ENCODE data around the gene INTS3.

Gene INTS3

DNA sequence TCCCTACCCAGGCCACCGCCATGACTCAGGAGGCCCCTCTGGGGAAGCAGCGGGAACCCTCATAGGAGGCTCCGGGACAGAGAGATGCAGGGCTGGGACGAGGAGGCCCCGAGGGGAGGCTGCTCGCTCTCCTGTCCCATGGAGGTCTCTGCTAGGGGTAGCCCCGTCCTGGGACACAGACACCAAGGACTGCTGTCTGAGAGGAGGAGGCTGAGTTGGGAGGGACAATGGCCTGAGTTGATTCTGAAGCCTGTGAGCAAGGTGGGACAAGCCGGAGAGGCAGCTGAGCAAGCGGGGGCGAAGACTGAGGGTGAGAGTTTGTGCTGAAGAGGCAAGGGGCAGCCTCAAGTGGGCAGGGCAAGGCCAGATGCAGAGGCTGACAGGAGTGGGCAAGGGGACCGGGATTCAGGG lies 64.8 kb downstream of the INTS3 start:
- Histone ChIP-seq H3K9me2 (replicated peaks; ENCODE audit: insufficient read depth, low read length) (no peaks in the 10 kb centered on the region), H2AFZ (ENCODE audit: low read length) (no peak overlapping the region), H3K27ac (ENCODE audit: low read length) (no peak overlapping the region), H4K20me1 (ENCODE audit: insufficient read depth, low read length) (no peaks in the 10 kb centered on the region), H3K4me1 (ENCODE audit: low read length) (peaks cover 35% of the 10 kb centered on the region), H3K36me3 (replicated peaks; ENCODE audit: insufficient read depth, low read length) (no peaks in the 10 kb centered on the region), H3K9me3 (replicated peaks; ENCODE audit: insufficient read depth, low read length) (no peaks in the 10 kb centered on the region), H3K9ac (ENCODE audit: low read length) (no peak overlapping the region), H3K4me2 (ENCODE audit: low read depth, low read length) (no peak overlapping the region), H3F3A (ENCODE audit: insufficient read depth, low read length) (peaks cover 27% of the 10 kb centered on the region), H3K4me3 (ENCODE audit: low read length) (no peak overlapping the region), H3K79me2 (ENCODE audit: low read length) (no peaks in the 10 kb centered on the region), H3K27me3 (replicated peaks; ENCODE audit: insufficient read depth, low read length) (no peaks in the 10 kb centered on the region)
- TF ChIP-seq, protein P1, sequence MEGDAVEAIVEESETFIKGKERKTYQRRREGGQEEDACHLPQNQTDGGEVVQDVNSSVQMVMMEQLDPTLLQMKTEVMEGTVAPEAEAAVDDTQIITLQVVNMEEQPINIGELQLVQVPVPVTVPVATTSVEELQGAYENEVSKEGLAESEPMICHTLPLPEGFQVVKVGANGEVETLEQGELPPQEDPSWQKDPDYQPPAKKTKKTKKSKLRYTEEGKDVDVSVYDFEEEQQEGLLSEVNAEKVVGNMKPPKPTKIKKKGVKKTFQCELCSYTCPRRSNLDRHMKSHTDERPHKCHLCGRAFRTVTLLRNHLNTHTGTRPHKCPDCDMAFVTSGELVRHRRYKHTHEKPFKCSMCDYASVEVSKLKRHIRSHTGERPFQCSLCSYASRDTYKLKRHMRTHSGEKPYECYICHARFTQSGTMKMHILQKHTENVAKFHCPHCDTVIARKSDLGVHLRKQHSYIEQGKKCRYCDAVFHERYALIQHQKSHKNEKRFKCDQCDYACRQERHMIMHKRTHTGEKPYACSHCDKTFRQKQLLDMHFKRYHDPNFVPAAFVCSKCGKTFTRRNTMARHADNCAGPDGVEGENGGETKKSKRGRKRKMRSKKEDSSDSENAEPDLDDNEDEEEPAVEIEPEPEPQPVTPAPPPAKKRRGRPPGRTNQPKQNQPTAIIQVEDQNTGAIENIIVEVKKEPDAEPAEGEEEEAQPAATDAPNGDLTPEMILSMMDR (IDR thresholded peaks at IDR 0.05; ENCODE audit: low read length) = no peak
- TF ChIP-seq EZH2 (optimal IDR thresholded peaks at IDR 0.05; ENCODE audit: low read depth, low read length) (no peak), EZH2phosphoT487 (IDR thresholded peaks at IDR 0.05; ENCODE audit: low read length) (no peak)
- no peak for DNase-seq

- Histone ChIP-seq H3K36me3 (replicated peaks; ENCODE audit: insufficient read depth, low read length) (no peaks in the 10 kb centered on the region), H3K9me3 (replicated peaks; ENCODE audit: insufficient read depth, low read length) (no peaks in the 10 kb centered on the region), H2AFZ (ENCODE audit: low read length) (no peak overlapping the region), H3K79me2 (ENCODE audit: low read length) (no peaks in the 10 kb centered on the region), H3K9ac (ENCODE audit: low read length) (no peak overlapping the region), H3K4me2 (ENCODE audit: low read depth, low read length) (no peak overlapping the region), H3F3A (ENCODE audit: insufficient read depth, low read length) (peaks cover 27% of the 10 kb centered on the region), H3K4me1 (ENCODE audit: low read length) (peaks cover 35% of the 10 kb centered on the region), H4K20me1 (ENCODE audit: insufficient read depth, low read length) (no peaks in the 10 kb centered on the region), H3K27me3 (replicated peaks; ENCODE audit: insufficient read depth, low read length) (no peaks in the 10 kb centered on the region), H3K9me2 (replicated peaks; ENCODE audit: insufficient read depth, low read length) (no peaks in the 10 kb centered on the region), H3K4me3 (ENCODE audit: low read length) (no peak overlapping the region), H3K27ac (ENCODE audit: low read length) (no peak overlapping the region)
- DNase-seq = no peak
- no peak for TF ChIP-seq EZH2phosphoT487 (IDR thresholded peaks at IDR 0.05; ENCODE audit: low read length)
- TF ChIP-seq, protein P1 (IDR thresholded peaks at IDR 0.05; ENCODE audit: low read length) = no peak
- no peak for TF ChIP-seq EZH2 (optimal IDR thresholded peaks at IDR 0.05; ENCODE audit: low read depth, low read length)
These were observed 65.6 kb downstream of the INTS3 start for GRCh38 chr1:153793261-153793972.

- no peaks in the 10 kb centered on the region for H3K9me2 ChIP-seq (replicated peaks; ENCODE audit: insufficient read depth, low read length)
- no peak for DNase-seq
- H4K20me1 ChIP-seq (ENCODE audit: insufficient read depth, low read length) = no peaks in the 10 kb centered on the region
- peaks cover 31% of the 10 kb centered on the region for H3K4me1 ChIP-seq (ENCODE audit: low read length)
- no peaks in the 10 kb centered on the region for H3K9me3 ChIP-seq (replicated peaks; ENCODE audit: insufficient read depth, low read length)
- TF ChIP-seq, protein P1 (IDR thresholded peaks at IDR 0.05; ENCODE audit: low read length) = no peak
- TF ChIP-seq EZH2phosphoT487 (IDR thresholded peaks at IDR 0.05; ENCODE audit: low read length) (no peak), EZH2 (optimal IDR thresholded peaks at IDR 0.05; ENCODE audit: low read depth, low read length) (no peak)
- H2AFZ ChIP-seq (ENCODE audit: low read length) = no peak overlapping the region
- H3K27me3 ChIP-seq (replicated peaks; ENCODE audit: insufficient read depth, low read length) = no peaks in the 10 kb centered on the region
- no peak overlapping the region for H3K9ac ChIP-seq (ENCODE audit: low read length)
- H3K27ac ChIP-seq (ENCODE audit: low read length) = no peak overlapping the region
- peaks cover 27% of the 10 kb centered on the region for H3F3A ChIP-seq (ENCODE audit: insufficient read depth, low read length)
- no peaks in the 10 kb centered on the region for H3K36me3 ChIP-seq (replicated peaks; ENCODE audit: insufficient read depth, low read length)
- H3K4me3 ChIP-seq (ENCODE audit: low read length) = no peak overlapping the region
- H3K4me2 ChIP-seq (ENCODE audit: low read depth, low read length) = no peak overlapping the region
- H3K79me2 ChIP-seq (ENCODE audit: low read length) = no peaks in the 10 kb centered on the region
These were observed 66.2 kb downstream of the INTS3 start for GRCh38 chr1:153793973-153794615.
